Measurements from ENCODE around the gene TMEM217.

Gene TMEM217

DNA sequence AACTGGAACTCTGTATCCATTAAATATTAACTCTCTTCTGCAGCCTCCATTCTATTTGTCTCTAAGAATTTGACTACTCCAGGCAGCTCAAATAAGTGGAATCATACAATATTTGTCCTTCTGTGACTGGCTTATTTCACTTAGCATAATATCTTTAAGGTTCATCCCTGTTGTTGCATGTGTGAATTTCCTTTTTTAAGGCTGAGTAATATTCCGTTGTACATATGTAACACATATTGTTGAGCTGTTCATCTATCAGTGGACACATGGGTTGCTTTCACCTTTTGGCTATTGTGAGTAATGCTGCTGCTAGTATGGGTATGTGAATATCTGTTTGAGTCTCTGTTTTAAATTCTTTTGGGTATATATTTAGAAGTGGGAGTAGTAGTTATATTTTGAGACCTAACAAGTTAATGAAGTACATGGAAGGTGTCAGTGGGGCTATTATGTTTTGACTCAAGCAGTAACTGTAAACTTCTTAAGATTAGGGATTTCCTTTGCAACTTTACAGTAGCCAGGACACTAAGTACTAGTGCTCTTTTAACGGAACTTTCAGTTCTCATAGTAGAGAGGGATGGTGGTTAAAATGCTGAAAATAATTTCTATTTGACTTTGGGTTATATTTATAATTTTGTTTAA is 29.7 kb upstream of the TMEM217 start:
- FAIRE-seq: no peak
- TF ChIP-seq, protein P1, sequence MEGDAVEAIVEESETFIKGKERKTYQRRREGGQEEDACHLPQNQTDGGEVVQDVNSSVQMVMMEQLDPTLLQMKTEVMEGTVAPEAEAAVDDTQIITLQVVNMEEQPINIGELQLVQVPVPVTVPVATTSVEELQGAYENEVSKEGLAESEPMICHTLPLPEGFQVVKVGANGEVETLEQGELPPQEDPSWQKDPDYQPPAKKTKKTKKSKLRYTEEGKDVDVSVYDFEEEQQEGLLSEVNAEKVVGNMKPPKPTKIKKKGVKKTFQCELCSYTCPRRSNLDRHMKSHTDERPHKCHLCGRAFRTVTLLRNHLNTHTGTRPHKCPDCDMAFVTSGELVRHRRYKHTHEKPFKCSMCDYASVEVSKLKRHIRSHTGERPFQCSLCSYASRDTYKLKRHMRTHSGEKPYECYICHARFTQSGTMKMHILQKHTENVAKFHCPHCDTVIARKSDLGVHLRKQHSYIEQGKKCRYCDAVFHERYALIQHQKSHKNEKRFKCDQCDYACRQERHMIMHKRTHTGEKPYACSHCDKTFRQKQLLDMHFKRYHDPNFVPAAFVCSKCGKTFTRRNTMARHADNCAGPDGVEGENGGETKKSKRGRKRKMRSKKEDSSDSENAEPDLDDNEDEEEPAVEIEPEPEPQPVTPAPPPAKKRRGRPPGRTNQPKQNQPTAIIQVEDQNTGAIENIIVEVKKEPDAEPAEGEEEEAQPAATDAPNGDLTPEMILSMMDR (IDR thresholded peaks at IDR 0.05; ENCODE audit: insufficient read depth, missing control alignments): no peak
- DNase-seq (ENCODE audit: insufficient read length, low spot score): no peak

- TF ChIP-seq, protein P1 (IDR thresholded peaks at IDR 0.05; ENCODE audit: insufficient read depth, missing control alignments): no peak
- no peak for DNase-seq (ENCODE audit: insufficient read length, low spot score)
- FAIRE-seq: no peak
Measured at GRCh38 chr6:37285861-37286311, 27.9 kb upstream of the TMEM217 start.

- FAIRE-seq (no peak), DNase-seq (ENCODE audit: insufficient read length, low spot score) (no peak)
- TF ChIP-seq, protein P1 (IDR thresholded peaks at IDR 0.05; ENCODE audit: insufficient read depth, missing control alignments): no peak
Measured at GRCh38 chr6:37284781-37285180, 26.8 kb upstream of the TMEM217 start.

DNA sequence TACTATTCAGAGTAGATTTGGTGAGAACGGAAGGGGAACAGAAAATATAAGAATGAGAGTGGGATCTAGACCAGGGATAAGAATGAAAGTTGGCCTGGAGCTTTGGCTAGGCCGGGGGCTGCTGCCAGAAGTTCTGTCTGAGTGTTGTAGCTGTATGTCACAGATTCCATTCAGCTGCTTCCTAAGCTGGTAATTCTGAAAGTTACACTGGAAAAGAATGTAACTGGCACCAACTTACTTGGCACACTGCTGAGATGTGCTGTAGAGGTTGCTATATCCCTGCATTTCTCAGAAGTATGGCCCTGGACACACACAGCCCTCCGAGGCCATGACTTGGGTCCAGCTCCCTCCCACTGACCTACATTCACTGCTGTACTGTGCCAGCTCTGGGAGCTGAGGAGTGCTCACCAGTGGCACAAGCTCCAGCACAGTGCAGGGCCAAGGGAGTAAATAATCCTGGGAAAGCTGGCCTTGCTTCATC is 25.8 kb upstream of the TMEM217 start:
- no peak for DNase-seq (ENCODE audit: insufficient read length, low spot score)
- TF ChIP-seq, protein P1 (IDR thresholded peaks at IDR 0.05; ENCODE audit: insufficient read depth, missing control alignments): no peak
- no peak for FAIRE-seq

GRCh38 chr6:37283268-37283667 is 25.3 kb upstream of the TMEM217 start:
- DNase-seq (ENCODE audit: insufficient read length, low spot score) (no peak), FAIRE-seq (no peak)
- TF ChIP-seq, protein P1 (IDR thresholded peaks at IDR 0.05; ENCODE audit: insufficient read depth, missing control alignments): no peak

DNA sequence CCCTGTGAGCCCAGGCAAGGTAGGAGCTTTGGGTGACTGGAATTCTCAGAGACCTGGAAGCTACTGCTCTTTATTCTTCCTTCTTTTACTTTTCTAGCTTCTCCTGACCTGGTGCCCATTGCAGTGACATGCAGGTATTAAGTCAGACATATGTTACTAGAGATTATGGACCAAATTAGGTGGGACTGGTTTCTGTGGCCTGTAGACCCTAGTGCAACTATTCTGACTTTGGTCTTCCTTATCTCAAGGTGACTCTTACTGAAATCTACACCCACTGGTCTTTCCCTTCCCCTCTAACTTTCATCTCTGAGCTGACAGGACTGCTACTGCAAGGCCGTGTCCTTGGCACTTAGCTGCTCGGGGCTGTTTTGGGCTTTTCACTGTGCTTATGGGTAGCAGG is 24.4 kb upstream of the TMEM217 start:
- DNase-seq (ENCODE audit: insufficient read length, low spot score): no peak
- TF ChIP-seq, protein P1 (IDR thresholded peaks at IDR 0.05; ENCODE audit: insufficient read depth, missing control alignments): no peak
- FAIRE-seq: no peak

- FAIRE-seq (no peak), DNase-seq (ENCODE audit: insufficient read length, low spot score) (no peak)
- TF ChIP-seq, protein P1 (IDR thresholded peaks at IDR 0.05; ENCODE audit: insufficient read depth, missing control alignments): no peak
Measured at GRCh38 chr6:37280162-37280887, 22.4 kb upstream of the TMEM217 start.
